SK-N-SH (cell line): ENCODE measurements around the gene RAB3B. TPM values are rescaled to one million over a fixed set of nuclear protein-coding genes. Genes with fewer than 3 reads are reported as not detected.

ENCODE experiments used
- CTCF ChIA-PET: fragments of 300-600, 350-600 bp; formaldehyde crosslinking; extraction: SDS; loops from one replicate; lab custom pipeline; 2021; lab: Yijun Ruan, JAX
- POLR2A ChIA-PET: fragments of 350-600 bp; sonication (Branson Sonifier 250); formaldehyde crosslinking; extraction: SDS; loops from one replicate; lab custom pipeline; 2020; ENCODE audit warnings: antibody characterized with exemption, inconsistent platforms; lab: Yijun Ruan, JAX
- DNase-seq: peaks from one replicate; pipeline ENCODE4 v3.0.0; 2012
- H2AFZ ChIP-seq: fragments of 200-600 bp; sonication (generic); 2 replicates; pipeline ENCODE4 v1.8.1; 2016; ENCODE audit warnings: antibody characterized with exemption, mild to moderate bottlenecking, low read depth
- H3F3A ChIP-seq: fragments of 200-600 bp; sonication (generic); replicated peaks from 2 replicates; pipeline ENCODE3; 2016; ENCODE audit warnings: antibody characterized with exemption, mild to moderate bottlenecking; ENCODE audit not compliant: insufficient read depth
- H3K27ac ChIP-seq, 2 experiments: fragments of 200-500 bp in 1 of 2; fragments of 200-600 bp in 1 of 2; sonication (Bioruptor generic) in 1 of 2; sonication (generic), shearing (Covaris generic) in 1 of 2; 2 replicates each; pipeline versions ENCODE4 v1.5.1 to v1.6.1; 2014 to 2016; ENCODE audit warnings: low read depth in 2 of 2, inconsistent platforms in 1 of 2, low read length in 1 of 2, mild to moderate bottlenecking in 1 of 2, mixed read lengths in 1 of 2
- H3K27me3 ChIP-seq: fragments of 200-600 bp; sonication (generic), shearing (Covaris generic); 2 replicates; pipeline ENCODE4 v1.6.1; 2016; ENCODE audit warnings: mixed run types; ENCODE audit not compliant: insufficient read depth
- H3K36me3 ChIP-seq, 2 experiments: fragments of 200-500 bp in 1 of 2; fragments of 200-600 bp in 1 of 2; sonication (Bioruptor generic) in 1 of 2; sonication (generic) in 1 of 2; replicated peaks in 1 of 2; 2 replicates each; pipeline versions ENCODE3 to v1.5.1; 2014 to 2016; ENCODE audit warnings: low read length in 1 of 2, mild to moderate bottlenecking in 1 of 2; ENCODE audit not compliant: insufficient read depth in 2 of 2, control insufficient read depth in 1 of 2
- H3K4me1 ChIP-seq, 2 experiments: fragments of 200-500 bp in 1 of 2; fragments of 200-600 bp in 1 of 2; sonication (Bioruptor generic) in 1 of 2; sonication (generic), shearing (Covaris generic) in 1 of 2; 2 replicates each; pipeline versions ENCODE4 v1.5.1 to v1.6.1; 2014 to 2016; ENCODE audit warnings: low read depth in 1 of 2, low read length in 1 of 2, mixed run types in 1 of 2; ENCODE audit not compliant: insufficient read depth in 2 of 2, control insufficient read depth in 1 of 2
- H3K4me2 ChIP-seq: fragments of 200-600 bp; sonication (generic), shearing (Covaris generic); 2 replicates; pipeline ENCODE4 v1.6.1; 2017; ENCODE audit warnings: mixed run types
- H3K4me3 ChIP-seq, 2 experiments: fragments of 200-500 bp in 1 of 2; fragments of 200-600 bp in 1 of 2; sonication (Bioruptor generic) in 1 of 2; sonication (generic), shearing (Covaris generic) in 1 of 2; 2 replicates each; pipeline versions ENCODE4 v1.5.1 to v1.8.1; 2014 to 2016; ENCODE audit warnings: low read depth in 2 of 2, inconsistent platforms in 1 of 2, low read length in 1 of 2, mild to moderate bottlenecking in 1 of 2, mixed read lengths in 1 of 2, moderate library complexity in 1 of 2
- H3K79me2 ChIP-seq: fragments of 200-600 bp; sonication (generic); 2 replicates; pipeline ENCODE4 v1.8.1; 2017; ENCODE audit warnings: mild to moderate bottlenecking; ENCODE audit not compliant: insufficient read depth
- H3K9ac ChIP-seq: fragments of 200-600 bp; sonication (generic); 2 replicates; pipeline ENCODE4 v1.6.1; 2017; ENCODE audit warnings: mixed run types
- H3K9me2 ChIP-seq: fragments of 200-600 bp; sonication (generic); 2 replicates; pipeline ENCODE4 v1.6.1; 2017; ENCODE audit warnings: mixed run types
- H3K9me3 ChIP-seq: fragments of 200-600 bp; sonication (generic); 2 replicates; pipeline ENCODE4 v1.6.1; 2017; ENCODE audit warnings: mixed run types, mild to moderate bottlenecking, moderate library complexity
- H4K20me1 ChIP-seq: fragments of 200-600 bp; sonication (generic); 2 replicates; pipeline ENCODE4 v1.6.1; 2017; ENCODE audit warnings: mild to moderate bottlenecking, mixed run types; ENCODE audit not compliant: insufficient read depth
- ELF1 ChIP-seq: IDR thresholded peaks from 2 replicates; pipeline ENCODE4 v1.4.0; 2012
- EZH2phosphoT487 ChIP-seq: fragments of 200-600 bp; sonication (generic); IDR thresholded peaks from 2 replicates; pipeline ENCODE4 v1.6.1; 2017; ENCODE audit warnings: low read depth, mixed run types, mild to moderate bottlenecking, antibody characterized with exemption, moderate library complexity, borderline replicate concordance
- FOSL2 ChIP-seq: IDR thresholded peaks from 2 replicates; pipeline ENCODE4 v1.4.0; 2012; ENCODE audit warnings: low read depth, mild to moderate bottlenecking, moderate library complexity, borderline replicate concordance
- FOXJ3 ChIP-seq: sonication (generic); formaldehyde crosslinking; IDR thresholded peaks from 2 replicates; pipeline ENCODE4 v1.5.1; 2020; ENCODE audit warnings: mild to moderate bottlenecking, missing genetic modification reagents
- MEF2A ChIP-seq: IDR thresholded peaks from 2 replicates; pipeline ENCODE4 v1.4.0; 2012; ENCODE audit warnings: low read depth, borderline replicate concordance
- MXI1 ChIP-seq: IDR thresholded peaks from 2 replicates; pipeline ENCODE4 v1.6.1; 2012; ENCODE audit warnings: mild to moderate bottlenecking, low read depth, low read length, improper control_type of control experiment
- NFIC ChIP-seq: IDR thresholded peaks from 2 replicates; pipeline ENCODE4 v1.4.0; 2012; ENCODE audit warnings: borderline replicate concordance
- NRF1 ChIP-seq: IDR thresholded peaks from 2 replicates; pipeline ENCODE4 v1.6.1; 2012; ENCODE audit warnings: low read depth, mild to moderate bottlenecking, low read length
- RAD21 ChIP-seq: IDR thresholded peaks from 2 replicates; pipeline ENCODE4 v1.6.1; 2012; ENCODE audit warnings: mild to moderate bottlenecking, low read length
- RFX5 ChIP-seq: IDR thresholded peaks from 2 replicates; pipeline ENCODE4 v1.6.1; 2012; ENCODE audit warnings: mild to moderate bottlenecking, improper control_type of control experiment, low read length
- SMC3 ChIP-seq: IDR thresholded peaks from 2 replicates; pipeline ENCODE4 v1.6.1; 2012; ENCODE audit warnings: low read depth, low read length, improper control_type of control experiment
- TAF1 ChIP-seq: IDR thresholded peaks from 2 replicates; pipeline ENCODE4 v1.6.1; 2012; ENCODE audit warnings: low read depth, mild to moderate bottlenecking, low read length, moderate library complexity, borderline replicate concordance
- YY1 ChIP-seq: IDR thresholded peaks from 2 replicates; pipeline ENCODE4 v1.4.0; 2012; ENCODE audit warnings: low read depth, mild to moderate bottlenecking
- WGBS: methylation state at CpG from one replicate; pipeline ENCODE4 v1.1.6; 2017; ENCODE audit warnings: low lambda C conversion rate; 5-methylcytosine and 5-hydroxymethylcytosine counted together
- polyA plus RNA-seq, 3 experiments: library from polyadenylated mRNA; depleted of rRNA; stranded (reverse); fragments of >200 nt; gene quantifications; 2 replicates each; pipeline ENCODE4 v1.2.3, GENCODE V29; 2012
- small RNA-seq, 7 experiments: library from RNA; depleted of rRNA; stranded (forward); fragments of <200 nt; gene quantifications; one replicate each; pipeline ENCODE3, GENCODE V24; 2012
- TF ChIP-seq, protein P1 (sequence below): fragments of 150-350 bp; IDR thresholded peaks from 2 replicates; pipeline ENCODE4 v1.6.1; 2016; ENCODE audit warnings: mild to moderate bottlenecking, low read depth, low read length

The RAB3B gene
- polyA plus RNA-seq, 1 of the 3 experiments (the other 2 are of a cell fraction), result 10.2 TPM

- no peak overlapping the region for H3K27ac ChIP-seq
- H2AFZ ChIP-seq, result no peak overlapping the region
- H3K79me2 ChIP-seq, result peaks cover 100% of the 10 kb centered on the region
- no peak for DNase-seq
- WGBS, result 93% methylated on average over 1 of the region's 1 CpG
- peaks cover 9 to 16% of the 10 kb centered on the region in 2 experiments for H3K36me3 ChIP-seq
- H3K4me3 ChIP-seq, result no peak overlapping the region
- H3K4me1 ChIP-seq, result peaks cover 0 to 3% of the 10 kb centered on the region in 2 experiments; a peak in 2 of 4 replicates
- H3K27me3 ChIP-seq, result no peaks in the 10 kb centered on the region
- ChIA-PET CTCF (interaction anchor here (0.6 to 1.3 kb wide), 3 partner anchors 19 to 103 kb away, joined by 3 read pairs; no protein-coding TSS in a partner anchor), POLR2A (no interaction called here)
- no peak for TF ChIP-seq MXI1
- TF ChIP-seq ELF1, result no peak
- no peak for TF ChIP-seq RAD21
- TF ChIP-seq RFX5, result no peak
- TF ChIP-seq YY1, result no peak
- TF ChIP-seq, protein P1, sequence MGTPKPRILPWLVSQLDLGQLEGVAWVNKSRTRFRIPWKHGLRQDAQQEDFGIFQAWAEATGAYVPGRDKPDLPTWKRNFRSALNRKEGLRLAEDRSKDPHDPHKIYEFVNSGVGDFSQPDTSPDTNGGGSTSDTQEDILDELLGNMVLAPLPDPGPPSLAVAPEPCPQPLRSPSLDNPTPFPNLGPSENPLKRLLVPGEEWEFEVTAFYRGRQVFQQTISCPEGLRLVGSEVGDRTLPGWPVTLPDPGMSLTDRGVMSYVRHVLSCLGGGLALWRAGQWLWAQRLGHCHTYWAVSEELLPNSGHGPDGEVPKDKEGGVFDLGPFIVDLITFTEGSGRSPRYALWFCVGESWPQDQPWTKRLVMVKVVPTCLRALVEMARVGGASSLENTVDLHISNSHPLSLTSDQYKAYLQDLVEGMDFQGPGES, result no peak
- TF ChIP-seq FOXJ3, result no peak
- TF ChIP-seq NFIC, result no peak
- no peak for TF ChIP-seq EZH2phosphoT487
- no peak for TF ChIP-seq MEF2A
- TF ChIP-seq TAF1, result no peak
- no peak for TF ChIP-seq SMC3
- no peak for TF ChIP-seq NRF1
- no peak for TF ChIP-seq FOSL2
- no peak overlapping the region for H3K9ac ChIP-seq
- H3K4me2 ChIP-seq, result no peak overlapping the region
- no peaks in the 10 kb centered on the region for H3K9me2 ChIP-seq
- H4K20me1 ChIP-seq, result peaks cover 20% of the 10 kb centered on the region
- peaks cover 3% of the 10 kb centered on the region for H3F3A ChIP-seq
- H3K9me3 ChIP-seq, result no peaks in the 10 kb centered on the region
Observed at GRCh38 chr1:51858892-51859291, 131.6 kb downstream of the RAB3B start.

Small RNAs within 50 kb of the gene (small RNA-seq; reads per million reads assigned to genes)
- gene RN7SL290P (0 reads per million in 7 experiments), gene RNA5SP48 (0 to 0.13 (median 0) reads per million in 7 experiments)

Other genes starting within 250 kb of the RAB3B start
- gene NRDC, start 112.0 kb downstream of the RAB3B start, polyA plus RNA-seq (2012; rRNA removed), result 83.9 and 84.8 TPM in 2 replicates
- gene KTI12, start 43.1 kb upstream of the RAB3B start, polyA plus RNA-seq (2012; rRNA removed), result 13.7 and 13.9 TPM in 2 replicates
- 37.2 and 42.2 TPM in 2 replicates for gene TXNDC12, start 64.5 kb upstream of the RAB3B start, polyA plus RNA-seq (2012; rRNA removed)
- gene BTF3L4, start 65.6 kb upstream of the RAB3B start, polyA plus RNA-seq (2012; rRNA removed), result 26.1 and 40.3 TPM in 2 replicates
- gene ZFYVE9, start 151.4 kb upstream of the RAB3B start, polyA plus RNA-seq (2012; rRNA removed), result 4.1 and 5.4 TPM in 2 replicates